Measurements from ENCODE around the gene ERCC8. TPM values are rescaled to one million over a fixed set of nuclear protein-coding genes. Genes with fewer than 3 reads are reported as not detected.

The ERCC8 gene
- total and polyA plus RNA-seq, 5 donors: 5.1 to 9.6 (median 8.0) TPM

- H3K27ac ChIP-seq (ENCODE audit: low read length): no peak overlapping the region
These were observed 16.8 kb upstream of the ERCC8 start for GRCh38 chr5:60961685-60962084.

GRCh38 chr5:60960591-60960990, 15.7 kb upstream of the ERCC8 start:
- ATAC-seq: no peak
- no peaks in the 10 kb centered on the region for H3K4me1 ChIP-seq (ENCODE audit: control insufficient read depth, insufficient read depth, low read length)
- H3K9me3 ChIP-seq (ENCODE audit: control insufficient read depth, low read length): no peaks in the 10 kb centered on the region
- intact Hi-C loops (cut with DNase I): no loop called here
- no peak for DNase-seq
- 27% methylated on average over 2 of the region's 2 CpGs for WGBS
- no peak overlapping the region for H3K4me3 ChIP-seq (ENCODE audit: low read length)
- H3K27me3 ChIP-seq (ENCODE audit: control insufficient read depth, insufficient read depth): no peaks in the 10 kb centered on the region
- H3K27ac ChIP-seq (ENCODE audit: low read length): no peak overlapping the region

More at GRCh38 chr5:60961685-60962084, 16.8 kb upstream of the ERCC8 start:
- Histone ChIP-seq H3K4me3 (ENCODE audit: low read length) (no peak overlapping the region), H3K4me1 (ENCODE audit: control insufficient read depth, insufficient read depth, low read length) (no peaks in the 10 kb centered on the region), H3K27me3 (ENCODE audit: control insufficient read depth, insufficient read depth) (no peaks in the 10 kb centered on the region), H3K9me3 (ENCODE audit: control insufficient read depth, low read length) (no peaks in the 10 kb centered on the region)
- DNase-seq (no peak), ATAC-seq (no peak)
- 93% methylated on average over 2 of the region's 2 CpGs for WGBS
- intact Hi-C loops (cut with DNase I): no loop called here

GRCh38 chr5:60959156-60959555, 14.3 kb upstream of the ERCC8 start:
- ATAC-seq: no peak
- H3K27ac ChIP-seq (ENCODE audit: low read length): no peak overlapping the region
- H3K27me3 ChIP-seq (ENCODE audit: control insufficient read depth, insufficient read depth): no peaks in the 10 kb centered on the region
- H3K9me3 ChIP-seq (ENCODE audit: control insufficient read depth, low read length): no peaks in the 10 kb centered on the region
- no peak overlapping the region for H3K4me3 ChIP-seq (ENCODE audit: low read length)
- no peak for DNase-seq
- H3K4me1 ChIP-seq (ENCODE audit: control insufficient read depth, insufficient read depth, low read length): no peaks in the 10 kb centered on the region
- intact Hi-C loops (cut with DNase I): loop anchor here in 1 of 4 donors (10.0 kb wide), 1 partner anchor 706 kb away; no protein-coding TSS in a partner anchor

GRCh38 chr5:60958712-60959111, 13.8 kb upstream of the ERCC8 start:
- no peak for DNase-seq
- H3K4me3 ChIP-seq (ENCODE audit: low read length): no peak overlapping the region
- WGBS: 84% methylated on average over 2 of the region's 2 CpGs
- no peak for ATAC-seq
- intact Hi-C loops (cut with DNase I): loop anchor here in 1 of 4 donors (10.0 kb wide), 1 partner anchor 706 kb away; no protein-coding TSS in a partner anchor
- H3K27me3 ChIP-seq (ENCODE audit: control insufficient read depth, insufficient read depth): no peaks in the 10 kb centered on the region
- H3K27ac ChIP-seq (ENCODE audit: low read length): no peak overlapping the region
- H3K9me3 ChIP-seq (ENCODE audit: control insufficient read depth, low read length): no peaks in the 10 kb centered on the region
- no peaks in the 10 kb centered on the region for H3K4me1 ChIP-seq (ENCODE audit: control insufficient read depth, insufficient read depth, low read length)

- Histone ChIP-seq H3K27ac (ENCODE audit: low read length) (no peak overlapping the region), H3K4me1 (ENCODE audit: control insufficient read depth, insufficient read depth, low read length) (no peaks in the 10 kb centered on the region), H3K9me3 (ENCODE audit: control insufficient read depth, low read length) (no peaks in the 10 kb centered on the region), H3K27me3 (ENCODE audit: control insufficient read depth, insufficient read depth) (no peaks in the 10 kb centered on the region), H3K4me3 (ENCODE audit: low read length) (no peak overlapping the region)
- no peak for ATAC-seq
- DNase-seq: no peak
- intact Hi-C loops (cut with DNase I): loop anchor here in 1 of 4 donors (10.0 kb wide), 1 partner anchor 707 kb away; no protein-coding TSS in a partner anchor
These were observed 13.2 kb upstream of the ERCC8 start for GRCh38 chr5:60958088-60958487.

- intact Hi-C loops (cut with DNase I): loop anchor here in 1 of 4 donors (10.0 kb wide), 1 partner anchor 710 kb away; no protein-coding TSS in a partner anchor
- Histone ChIP-seq H3K4me3 (ENCODE audit: low read length) (no peak overlapping the region), H3K27ac (ENCODE audit: low read length) (no peak overlapping the region), H3K4me1 (ENCODE audit: control insufficient read depth, insufficient read depth, low read length) (no peaks in the 10 kb centered on the region), H3K27me3 (ENCODE audit: control insufficient read depth, insufficient read depth) (no peaks in the 10 kb centered on the region), H3K9me3 (ENCODE audit: control insufficient read depth, low read length) (no peaks in the 10 kb centered on the region)
- DNase-seq: no peak
- 97% methylated on average over 3 of the region's 3 CpGs for WGBS
- no peak for ATAC-seq
These were observed 10.4 kb upstream of the ERCC8 start for GRCh38 chr5:60955239-60955638.

GRCh38 chr5:60948738-60949137, 3.9 kb upstream of the ERCC8 start:
- H3K4me3 ChIP-seq (ENCODE audit: low read length): no peak overlapping the region
- H3K27ac ChIP-seq (ENCODE audit: low read length): no peak overlapping the region
- intact Hi-C loops (cut with DNase I): no loop called here
- H3K9me3 ChIP-seq (ENCODE audit: control insufficient read depth, low read length): no peaks in the 10 kb centered on the region
- ATAC-seq (no peak), DNase-seq (no peak)
- WGBS: 96% methylated on average over 1 of the region's 1 CpG
- no peaks in the 10 kb centered on the region for H3K4me1 ChIP-seq (ENCODE audit: control insufficient read depth, insufficient read depth, low read length)
- no peaks in the 10 kb centered on the region for H3K27me3 ChIP-seq (ENCODE audit: control insufficient read depth, insufficient read depth)

- intact Hi-C loops (cut with DNase I): no loop called here
- H3K27ac ChIP-seq (ENCODE audit: low read length): peak overlapping the region; percentile 76
These were observed 930 bp upstream of the ERCC8 start for GRCh38 chr5:60945813-60946187.

GRCh38 chr5:60943624-60944023, 1.2 kb downstream of the ERCC8 start:
- Histone ChIP-seq H3K4me3 (ENCODE audit: low read length) (peak overlapping the region; percentile 48), H3K27ac (ENCODE audit: low read length) (no peak overlapping the region), H3K4me1 (ENCODE audit: control insufficient read depth, insufficient read depth, low read length) (no peaks in the 10 kb centered on the region), H3K9me3 (ENCODE audit: control insufficient read depth, low read length) (no peaks in the 10 kb centered on the region), H3K27me3 (ENCODE audit: control insufficient read depth, insufficient read depth) (no peaks in the 10 kb centered on the region)
- WGBS: 48% methylated on average over 3 of the region's 3 CpGs
- DNase-seq: no peak
- no peak for ATAC-seq
- intact Hi-C loops (cut with DNase I): no loop called here

More at GRCh38 chr5:60945813-60946187, 930 bp upstream of the ERCC8 start:
- no peaks in the 10 kb centered on the region for H3K27me3 ChIP-seq (ENCODE audit: control insufficient read depth, insufficient read depth)
- no peaks in the 10 kb centered on the region for H3K9me3 ChIP-seq (ENCODE audit: control insufficient read depth, low read length)
- whole genome bisulfite sequencing: 3% methylated on average over 18 of the region's 18 CpGs
- peak overlapping the region; percentile 48 for H3K4me3 ChIP-seq (ENCODE audit: low read length)
- H3K4me1 ChIP-seq (ENCODE audit: control insufficient read depth, insufficient read depth, low read length): no peaks in the 10 kb centered on the region
- DNase-seq (peak in 1 of 3 donors; percentile 60), ATAC-seq (peak; percentile 36 to 51)

- no peak for ATAC-seq
- Histone ChIP-seq H3K4me3 (ENCODE audit: low read length) (no peak overlapping the region), H3K4me1 (ENCODE audit: control insufficient read depth, insufficient read depth, low read length) (no peaks in the 10 kb centered on the region), H3K9me3 (ENCODE audit: control insufficient read depth, low read length) (no peaks in the 10 kb centered on the region), H3K27me3 (ENCODE audit: control insufficient read depth, insufficient read depth) (no peaks in the 10 kb centered on the region), H3K27ac (ENCODE audit: low read length) (no peak overlapping the region)
- DNase-seq: no peak
- WGBS: 75% methylated on average over 6 of the region's 6 CpGs
- intact Hi-C loops (cut with DNase I): no loop called here
These were observed 15.8 kb downstream of the ERCC8 start for GRCh38 chr5:60929024-60929423.

- no peaks in the 10 kb centered on the region for H3K4me1 ChIP-seq (ENCODE audit: control insufficient read depth, insufficient read depth, low read length)
- intact Hi-C loops (cut with DNase I): no loop called here
- DNase-seq (no peak), ATAC-seq (no peak)
- no peaks in the 10 kb centered on the region for H3K27me3 ChIP-seq (ENCODE audit: control insufficient read depth, insufficient read depth)
- H3K27ac ChIP-seq (ENCODE audit: low read length): no peak overlapping the region
- no peak overlapping the region for H3K4me3 ChIP-seq (ENCODE audit: low read length)
- H3K9me3 ChIP-seq (ENCODE audit: control insufficient read depth, low read length): no peaks in the 10 kb centered on the region
These were observed 17.4 kb downstream of the ERCC8 start for GRCh38 chr5:60927450-60927849.

- intact Hi-C loops (cut with DNase I): no loop called here
- ATAC-seq: no peak
- no peak for DNase-seq
- no peaks in the 10 kb centered on the region for H3K27me3 ChIP-seq (ENCODE audit: control insufficient read depth, insufficient read depth)
- no peaks in the 10 kb centered on the region for H3K9me3 ChIP-seq (ENCODE audit: control insufficient read depth, low read length)
- no peak overlapping the region for H3K4me3 ChIP-seq (ENCODE audit: low read length)
- H3K27ac ChIP-seq (ENCODE audit: low read length): no peak overlapping the region
- WGBS: 99% methylated on average over 2 of the region's 2 CpGs
- no peaks in the 10 kb centered on the region for H3K4me1 ChIP-seq (ENCODE audit: control insufficient read depth, insufficient read depth, low read length)
These were observed 26.4 kb downstream of the ERCC8 start for GRCh38 chr5:60918466-60918865.

Measured in right cardiac atrium (tissue), 5 donors.